Endothelial cell of umbilical vein (primary cell): ENCODE results near the gene IKZF3. TPM values are rescaled to one million over a fixed set of nuclear protein-coding genes. Genes with fewer than 3 reads are reported as not detected.

Experiments
- BruUV-seq: library from RNA; stranded (reverse); fragments of 400-500 nt; replicated peaks from 2 replicates; lab custom pipeline; 2021; lab: Mats Ljungman, UMichigan
- CTCF ChIA-PET: fragments of 300-600, 350-600 bp; sonication (Branson Sonifier 250); formaldehyde crosslinking; loops from one replicate; lab custom pipeline; 2021; ENCODE audit warnings: antibody characterized with exemption, inconsistent platforms; lab: Charles Lee
- POLR2A ChIA-PET: fragments of 300-600, 350-600 bp; sonication (Branson Sonifier 250); formaldehyde crosslinking; loops from one replicate; lab custom pipeline; 2021; ENCODE audit warnings: antibody characterized with exemption, inconsistent platforms; lab: Charles Lee
- DNase-seq: peaks from one replicate; pipeline ENCODE4 v3.0.0-alpha.2; 2011; ENCODE audit warnings: low read depth, low spot score
- FAIRE-seq: peaks from 2 replicates; lab custom pipeline; 2011; peaks lifted over from hg19 to GRCh38; lab: Jason Lieb, UNC
- H2AFZ ChIP-seq: 2 replicates; pipeline ENCODE4 v1.6.0; 2012; ENCODE audit warnings: low read depth, low read length, control low read depth, inconsistent platforms
- H3K27ac ChIP-seq: 2 replicates; pipeline ENCODE4 v1.5.1; 2011; ENCODE audit warnings: low read depth, mild to moderate bottlenecking, control low read depth, low read length, moderate library complexity; ENCODE audit not compliant: insufficient read depth
- H3K27me3 ChIP-seq, 2 experiments: 2 replicates each; pipeline versions ENCODE4 v1.6.0 to v1.6.1; 2011; ENCODE audit warnings: low read length in 2 of 2, mixed read lengths in 1 of 2; ENCODE audit not compliant: control insufficient read depth in 2 of 2, insufficient read depth in 2 of 2
- H3K36me3 ChIP-seq, 2 experiments: 2 replicates in 1 of 2; 3 replicates in 1 of 2; pipeline ENCODE4 v1.5.1; 2011; ENCODE audit warnings: low read length in 2 of 2, mild to moderate bottlenecking in 1 of 2, moderate library complexity in 1 of 2; ENCODE audit not compliant: control insufficient read depth in 2 of 2, insufficient read depth in 2 of 2; ENCODE audit errors: extremely low read depth in 1 of 2
- H3K4me1 ChIP-seq: 3 replicates; pipeline ENCODE4 v1.5.1; 2011; ENCODE audit warnings: mild to moderate bottlenecking, low read length; ENCODE audit not compliant: control insufficient read depth, insufficient read depth; ENCODE audit errors: extremely low read depth
- H3K4me2 ChIP-seq: 2 replicates; pipeline ENCODE4 v1.6.1; 2011; ENCODE audit warnings: low read length, control low read depth, mixed read lengths; ENCODE audit not compliant: insufficient read depth
- H3K4me3 ChIP-seq, 3 experiments: fragments of 200-600 bp in 1 of 3; sonication (generic), shearing (Covaris generic) in 1 of 3; replicated peaks in 1 of 3; 2 replicates each; pipeline ENCODE4 v1.5.1; 2011 to 2016; ENCODE audit warnings: control low read depth in 3 of 3, low read length in 3 of 3, mild to moderate bottlenecking in 2 of 3, inconsistent platforms in 1 of 3, low read depth in 1 of 3, moderate library complexity in 1 of 3; ENCODE audit not compliant: insufficient read depth in 1 of 3
- H3K79me2 ChIP-seq: 2 replicates; pipeline ENCODE4 v1.6.0; 2012; ENCODE audit warnings: low read length, inconsistent platforms; ENCODE audit not compliant: control insufficient read depth, insufficient read depth
- H3K9ac ChIP-seq: replicated peaks from 2 replicates; pipeline ENCODE3; 2011; ENCODE audit warnings: low read length, control low read depth; ENCODE audit not compliant: insufficient read depth; ENCODE audit errors: extremely low read depth
- H3K9me1 ChIP-seq: replicated peaks from 3 replicates; pipeline ENCODE4 v1.6.0; 2011; ENCODE audit warnings: mild to moderate bottlenecking, low read length; ENCODE audit not compliant: control insufficient read depth, insufficient read depth; ENCODE audit errors: extremely low read depth
- H3K9me3 ChIP-seq: replicated peaks from 2 replicates; pipeline ENCODE4 v1.5.1; 2012; ENCODE audit warnings: low read length, inconsistent platforms; ENCODE audit not compliant: control insufficient read depth, insufficient read depth
- H4K20me1 ChIP-seq: replicated peaks from 2 replicates; pipeline ENCODE3; 2011; ENCODE audit warnings: mild to moderate bottlenecking, low read length; ENCODE audit not compliant: control insufficient read depth, insufficient read depth; ENCODE audit errors: extremely low read depth
- CTCF ChIP-seq, 2 donors: IDR thresholded peaks; 1 replicate in 1 of 2; 2 replicates in 1 of 2; pipeline ENCODE4 v1.5.1; 2011; ENCODE audit warnings: low read length in 2 of 2, mild to moderate bottlenecking in 2 of 2, moderate library complexity in 2 of 2, control low read depth in 1 of 2, inconsistent platforms in 1 of 2, low read depth in 1 of 2; ENCODE audit not compliant: insufficient read depth in 1 of 2; ENCODE audit errors: extremely low read depth in 1 of 2
- EZH2 ChIP-seq: IDR thresholded peaks from 2 replicates; pipeline ENCODE4 v1.6.1; 2012; ENCODE audit warnings: borderline replicate concordance, low read depth, mild to moderate bottlenecking, moderate library complexity, low read length, inconsistent platforms; ENCODE audit not compliant: severe bottlenecking
- FOS ChIP-seq: IDR thresholded peaks from 2 replicates; pipeline ENCODE4 v1.6.1; 2011; ENCODE audit warnings: mild to moderate bottlenecking, low read length, moderate library complexity, borderline replicate concordance; ENCODE audit not compliant: insufficient read depth
- GATA2 ChIP-seq: IDR thresholded peaks from 2 replicates; pipeline ENCODE4 v1.7.0; 2011; ENCODE audit warnings: low read depth, mild to moderate bottlenecking, moderate library complexity, mixed read lengths, low read length; ENCODE audit not compliant: insufficient read length, insufficient read depth
- JUN ChIP-seq: IDR thresholded peaks from 2 replicates; pipeline ENCODE4 v1.6.1; 2011; ENCODE audit warnings: borderline replicate concordance, low read depth; ENCODE audit not compliant: insufficient read length, insufficient read depth
- MAX ChIP-seq: IDR thresholded peaks from 2 replicates; pipeline ENCODE4 v1.6.1; 2011; ENCODE audit not compliant: insufficient read depth, insufficient read length
- MYC ChIP-seq: IDR thresholded peaks from one replicate; pipeline ENCODE4 v1.6.1; 2011; ENCODE audit warnings: mild to moderate bottlenecking, low read depth, low read length
- POLR2A ChIP-seq: IDR thresholded peaks from 2 replicates; pipeline ENCODE4 v1.6.1; 2012; ENCODE audit warnings: low read depth, mild to moderate bottlenecking, control low read depth, low read length
- POLR2AphosphoS5 ChIP-seq: IDR thresholded peaks from 2 replicates; pipeline ENCODE4 v1.6.1; 2012; ENCODE audit warnings: low read depth, mild to moderate bottlenecking, control low read depth, low read length, moderate library complexity; ENCODE audit not compliant: insufficient read depth
- dilution Hi-C: fragments of 300-500 bp; cut with MboI; formaldehyde crosslinking; loops from one replicate; pipeline ENCODE4 v1.15.0; 2019; ENCODE audit warnings: low sequenced_read_pairs; ENCODE audit not compliant: extremely low pct_ligation_motif_present
- intact Hi-C: fragments of 100-400 bp; cut with micrococcal nuclease; formaldehyde crosslinking; loops from one replicate; pipeline ENCODE4 v1.10.0; 2022
- polyA plus RNA-seq, 4 experiments: library from polyadenylated mRNA; depleted of rRNA in 3 of 4; stranded (reverse) in 3 of 4; unstranded in 1 of 4; fragments of >200 nt; gene quantifications; 2 replicates each; pipeline versions ENCODE4 v1.2.1 to v1.2.3, GENCODE V29; 2011 to 2012; ENCODE audit warnings: missing spikeins in 1 of 4
- total RNA-seq: library from RNA; stranded (reverse); gene quantifications from 2 replicates; pipeline ENCODE4 v1.2.3, GENCODE V29; 2021

The IKZF3 gene
- total and polyA plus RNA-seq, 2 donors (not counting 3 experiments of a cell fraction or from before 2014, with no cell fraction given) = not detected

- peaks cover 18 to 20% of the 10 kb centered on the region in 2 experiments for H3K27me3 ChIP-seq
- no peaks in the 10 kb centered on the region for H3K79me2 ChIP-seq
- no peaks in the 10 kb centered on the region for H3K9me3 ChIP-seq
- no peak overlapping the region for H2AFZ ChIP-seq
- dilution Hi-C loops = no loop called here
- no peaks in the 10 kb centered on the region for H3K9me1 ChIP-seq
- no peak overlapping the region for H3K4me3 ChIP-seq
- no peak overlapping the region for H3K4me2 ChIP-seq
- FAIRE-seq (no peak), DNase-seq (no peak)
- intact Hi-C loops = no loop called here
- ChIA-PET POLR2A (no interaction called here), CTCF (interaction anchor here (1.1 kb wide), 1 partner anchor 115 kb away, joined by 4 read pairs; no protein-coding TSS in a partner anchor)
- TF ChIP-seq JUN (no peak), FOS (no peak), MAX (no peak), GATA2 (no peak), POLR2AphosphoS5 (no peak), MYC (no peak), CTCF (IDR thresholded peaks at IDR 0.05; ENCODE audit: extremely low read depth in 1 of 2, insufficient read depth in 1 of 2, low read depth in 1 of 2, low read length in 2 of 2) (no peak), EZH2 (no peak), POLR2A (no peak)
- no peak overlapping the region for H3K9ac ChIP-seq
- H4K20me1 ChIP-seq = no peaks in the 10 kb centered on the region
- no peak overlapping the region for H3K27ac ChIP-seq
- H3K36me3 ChIP-seq = no peaks in the 10 kb centered on the region
- H3K4me1 ChIP-seq = peaks cover 10% of the 10 kb centered on the region
- no TSS peak for BruUV-seq
Observed at GRCh38 chr17:39736319-39737165, 127.6 kb downstream of the IKZF3 start.
